GM23338 (cell line): ENCODE data around the gene GNB1L. TPM values are rescaled to one million over a fixed set of nuclear protein-coding genes. Genes with fewer than 3 reads are reported as not detected.

Experiments used
- ATAC-seq: fragments of 200-7000 bp; cut with Tn5 transposase; 3 replicates; pipeline ENCODE4 v1.9.1; 2020
- DNase-seq: peaks from one replicate; pipeline ENCODE4 v3.0.0-alpha.2; 2015; ENCODE audit warnings: low spot score
- H2AFZ ChIP-seq: fragments of 200-600 bp; sonication (generic); 2 replicates; pipeline ENCODE4 v1.8.0; 2016; ENCODE audit warnings: antibody characterized with exemption, mild to moderate bottlenecking, moderate library complexity
- H3F3A ChIP-seq: fragments of 200-600 bp; sonication (generic); replicated peaks from 2 replicates; pipeline ENCODE4 v1.8.0; 2017; ENCODE audit warnings: antibody characterized with exemption, mixed run types, low read depth
- H3K27ac ChIP-seq: fragments of 200-600 bp; sonication (generic); 2 replicates; pipeline ENCODE4 v1.6.1; 2016; ENCODE audit warnings: low read depth
- H3K27me3 ChIP-seq: fragments of 200-600 bp; sonication (generic); 2 replicates; pipeline ENCODE4 v1.8.0; 2016; ENCODE audit warnings: mild to moderate bottlenecking, mixed run types, moderate library complexity; ENCODE audit not compliant: insufficient read depth
- H3K36me3 ChIP-seq: fragments of 200-600 bp; sonication (generic); 2 replicates; pipeline ENCODE4 v1.8.0; 2016; ENCODE audit warnings: mild to moderate bottlenecking; ENCODE audit not compliant: insufficient read depth
- H3K4me1 ChIP-seq: fragments of 200-600 bp; sonication (generic); 2 replicates; pipeline ENCODE4 v1.8.0; 2016; ENCODE audit warnings: mild to moderate bottlenecking, moderate library complexity; ENCODE audit not compliant: insufficient read depth
- H3K4me2 ChIP-seq: fragments of 200-600 bp; sonication (generic); 2 replicates; pipeline ENCODE4 v1.7.1; 2017; ENCODE audit warnings: mixed run types
- H3K4me3 ChIP-seq: fragments of 200-600 bp; sonication (generic); 2 replicates; pipeline ENCODE4 v1.6.1; 2016; ENCODE audit warnings: mixed run types
- H3K79me2 ChIP-seq: fragments of 200-600 bp; sonication (generic); replicated peaks from 2 replicates; pipeline ENCODE4 v1.8.0; 2017; ENCODE audit warnings: mild to moderate bottlenecking; ENCODE audit not compliant: insufficient read depth
- H3K9me2 ChIP-seq: fragments of 200-600 bp; sonication (generic); 2 replicates; pipeline ENCODE4 v1.8.0; 2017; ENCODE audit not compliant: insufficient read depth
- H4K20me1 ChIP-seq: fragments of 200-600 bp; sonication (generic); replicated peaks from 2 replicates; pipeline ENCODE4 v1.8.0; 2017; ENCODE audit warnings: mild to moderate bottlenecking; ENCODE audit not compliant: insufficient read depth
- H3K27ac Mint-ChIP-seq: 2 replicates; pipeline ENCODE4 v1.8.0; 2020; ENCODE audit warnings: inconsistent platforms, mild to moderate bottlenecking, moderate library complexity, mixed read lengths
- H3K27me3 Mint-ChIP-seq: 3 replicates; pipeline ENCODE4 v1.8.0; 2022; ENCODE audit warnings: low read depth, mild to moderate bottlenecking, moderate library complexity, mixed read lengths, inconsistent platforms; ENCODE audit not compliant: insufficient read depth, poor library complexity
- H3K36me3 Mint-ChIP-seq: 3 replicates; pipeline ENCODE4 v1.8.0; 2021; ENCODE audit warnings: low read depth, mild to moderate bottlenecking, inconsistent platforms, moderate library complexity, mixed read lengths
- H3K4me1 Mint-ChIP-seq: 3 replicates; pipeline ENCODE4 v1.8.0; 2020; ENCODE audit warnings: mild to moderate bottlenecking, inconsistent platforms, mixed read lengths
- H3K4me3 Mint-ChIP-seq: 3 replicates; pipeline ENCODE4 v1.8.0; 2021; ENCODE audit warnings: moderate library complexity, mild to moderate bottlenecking, inconsistent platforms, mixed read lengths
- H3K9me3 Mint-ChIP-seq: 3 replicates; pipeline ENCODE4 v1.8.0; 2020; ENCODE audit warnings: moderate library complexity, mild to moderate bottlenecking, inconsistent platforms, mixed read lengths
- CREB1 ChIP-seq: fragments of 250-450 bp; sonication (Bioruptor Pico); IDR thresholded peaks from 2 replicates; pipeline ENCODE4 v1.5.0; 2020; ENCODE audit warnings: low read depth, mild to moderate bottlenecking, moderate library complexity
- EZH2 ChIP-seq: fragments of 200-600 bp; sonication (generic); IDR thresholded peaks from one replicate; pipeline ENCODE4 v1.8.0; 2017; ENCODE audit warnings: antibody characterized with exemption, mild to moderate bottlenecking, low read depth; ENCODE audit not compliant: unreplicated experiment
- EZH2phosphoT487 ChIP-seq: fragments of 200-600 bp; sonication (generic); IDR thresholded peaks from one replicate; pipeline ENCODE4 v1.8.1; 2018; ENCODE audit warnings: antibody characterized with exemption; ENCODE audit not compliant: unreplicated experiment
- JUNB ChIP-seq: IDR thresholded peaks from one replicate; pipeline ENCODE4 v1.6.1; 2016; ENCODE audit warnings: antibody characterized with exemption; ENCODE audit not compliant: unreplicated experiment
- NANOG ChIP-seq: IDR thresholded peaks from 2 replicates; pipeline ENCODE4 v1.6.1; 2016; ENCODE audit warnings: antibody characterized with exemption, borderline replicate concordance
- POLR2AphosphoS5 ChIP-seq: IDR thresholded peaks from 2 replicates; pipeline ENCODE4 v1.6.1; 2016; ENCODE audit warnings: antibody characterized with exemption, low read depth
- REST ChIP-seq: IDR thresholded peaks from one replicate; pipeline ENCODE4 v1.6.1; 2018; ENCODE audit warnings: antibody characterized with exemption; ENCODE audit not compliant: unreplicated experiment
- STAT1 ChIP-seq: IDR thresholded peaks from one replicate; pipeline ENCODE4 v1.6.1; 2016; ENCODE audit warnings: antibody characterized with exemption; ENCODE audit not compliant: unreplicated experiment
- ZNF114 ChIP-seq: fragments of 250-450 bp; sonication (Bioruptor Pico); IDR thresholded peaks from 2 replicates; pipeline ENCODE4 v1.5.0; 2020; ENCODE audit warnings: mild to moderate bottlenecking, moderate library complexity
- ZNF331 ChIP-seq: fragments of 250-450 bp; sonication (Bioruptor Pico); IDR thresholded peaks from 2 replicates; pipeline ENCODE4 v1.5.0; 2020; ENCODE audit warnings: low read depth, mild to moderate bottlenecking, moderate library complexity
- ZNF462 ChIP-seq: fragments of 250-450 bp; sonication (Bioruptor Pico); IDR thresholded peaks from 2 replicates; pipeline ENCODE4 v1.5.0; 2020; ENCODE audit warnings: mild to moderate bottlenecking, moderate library complexity
- polyA plus RNA-seq: library from polyadenylated mRNA; unstranded; fragments of >200 nt; fragmentation: Nextera tagmentation; extraction: Ambion mirVana; gene quantifications from 2 replicates; pipeline ENCODE4 v1.2.1, GENCODE V29; 2016
- total RNA-seq: library from RNA; depleted of rRNA; stranded (reverse); fragments of >200 nt; shearing (Covaris generic); gene quantifications from 2 replicates; pipeline ENCODE4 v1.2.3, GENCODE V29; 2014
- TF ChIP-seq, protein P1 (sequence below), 2 experiments: fragments of 200-600 bp in 1 of 2; sonication (generic) in 1 of 2; conservative IDR thresholded peaks; 2 replicates each; pipeline versions ENCODE4 v1.5.1 to v1.6.1; 2016 to 2017; ENCODE audit warnings: antibody characterized with exemption in 2 of 2, low read depth in 2 of 2, mild to moderate bottlenecking in 2 of 2, moderate library complexity in 1 of 2
- TF ChIP-seq, protein P2 (sequence below): IDR thresholded peaks from 2 replicates; pipeline ENCODE4 v1.6.1; 2016; ENCODE audit warnings: antibody characterized with exemption

The GNB1L gene
- total and polyA plus RNA-seq, 2 experiments from 2014 or later, result 15.2 to 27.8 TPM

GRCh38 chr22:19744350-19745006, 110.2 kb downstream of the GNB1L start:
- Histone ChIP-seq H3K36me3 (no peaks in the 10 kb centered on the region), H3K27ac (no peak overlapping the region), H3K27me3 (no peaks in the 10 kb centered on the region), H3F3A (no peaks in the 10 kb centered on the region), H3K4me3 (no peak overlapping the region), H3K4me1 (no peaks in the 10 kb centered on the region), H3K4me2 (no peak overlapping the region), H3K79me2 (no peaks in the 10 kb centered on the region), H4K20me1 (no peaks in the 10 kb centered on the region), H3K9me2 (no peaks in the 10 kb centered on the region), H2AFZ (no peak overlapping the region)
- Mint-ChIP-seq H3K27ac (no peak overlapping the region), H3K36me3 (no peaks in the 10 kb centered on the region), H3K4me3 (no peak overlapping the region), H3K4me1 (peaks cover 11% of the 10 kb centered on the region), H3K9me3 (no peaks in the 10 kb centered on the region), H3K27me3 (peaks cover 13% of the 10 kb centered on the region)
- no peak for DNase-seq
- no peak for TF ChIP-seq NANOG
- no peak for TF ChIP-seq ZNF331 (CRISPR knock-in tag)
- no peak for TF ChIP-seq EZH2phosphoT487
- TF ChIP-seq REST, result no peak
- TF ChIP-seq, protein P1, sequence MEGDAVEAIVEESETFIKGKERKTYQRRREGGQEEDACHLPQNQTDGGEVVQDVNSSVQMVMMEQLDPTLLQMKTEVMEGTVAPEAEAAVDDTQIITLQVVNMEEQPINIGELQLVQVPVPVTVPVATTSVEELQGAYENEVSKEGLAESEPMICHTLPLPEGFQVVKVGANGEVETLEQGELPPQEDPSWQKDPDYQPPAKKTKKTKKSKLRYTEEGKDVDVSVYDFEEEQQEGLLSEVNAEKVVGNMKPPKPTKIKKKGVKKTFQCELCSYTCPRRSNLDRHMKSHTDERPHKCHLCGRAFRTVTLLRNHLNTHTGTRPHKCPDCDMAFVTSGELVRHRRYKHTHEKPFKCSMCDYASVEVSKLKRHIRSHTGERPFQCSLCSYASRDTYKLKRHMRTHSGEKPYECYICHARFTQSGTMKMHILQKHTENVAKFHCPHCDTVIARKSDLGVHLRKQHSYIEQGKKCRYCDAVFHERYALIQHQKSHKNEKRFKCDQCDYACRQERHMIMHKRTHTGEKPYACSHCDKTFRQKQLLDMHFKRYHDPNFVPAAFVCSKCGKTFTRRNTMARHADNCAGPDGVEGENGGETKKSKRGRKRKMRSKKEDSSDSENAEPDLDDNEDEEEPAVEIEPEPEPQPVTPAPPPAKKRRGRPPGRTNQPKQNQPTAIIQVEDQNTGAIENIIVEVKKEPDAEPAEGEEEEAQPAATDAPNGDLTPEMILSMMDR (conservative IDR thresholded peaks at IDR 0.05; ENCODE audit: low read depth in 2 of 2), result no peak
- no peak for TF ChIP-seq JUNB
- no peak for TF ChIP-seq STAT1
- TF ChIP-seq, protein P2, sequence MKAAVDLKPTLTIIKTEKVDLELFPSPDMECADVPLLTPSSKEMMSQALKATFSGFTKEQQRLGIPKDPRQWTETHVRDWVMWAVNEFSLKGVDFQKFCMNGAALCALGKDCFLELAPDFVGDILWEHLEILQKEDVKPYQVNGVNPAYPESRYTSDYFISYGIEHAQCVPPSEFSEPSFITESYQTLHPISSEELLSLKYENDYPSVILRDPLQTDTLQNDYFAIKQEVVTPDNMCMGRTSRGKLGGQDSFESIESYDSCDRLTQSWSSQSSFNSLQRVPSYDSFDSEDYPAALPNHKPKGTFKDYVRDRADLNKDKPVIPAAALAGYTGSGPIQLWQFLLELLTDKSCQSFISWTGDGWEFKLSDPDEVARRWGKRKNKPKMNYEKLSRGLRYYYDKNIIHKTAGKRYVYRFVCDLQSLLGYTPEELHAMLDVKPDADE, result no peak
- TF ChIP-seq CREB1 (CRISPR knock-in tag), result no peak
- no peak for TF ChIP-seq ZNF114 (CRISPR knock-in tag)
- TF ChIP-seq POLR2AphosphoS5, result no peak
- TF ChIP-seq EZH2, result no peak
- no peak for TF ChIP-seq ZNF462 (CRISPR knock-in tag)
- no peak for ATAC-seq
